NB4 (cell line): ENCODE measurements around the gene KRTAP2-1.

ENCODE experiments used
- CTCF ChIP-seq: IDR thresholded peaks from one replicate; pipeline ENCODE4 v1.5.1; 2012; ENCODE audit warnings: low read depth, low read length
- MYC ChIP-seq: IDR thresholded peaks from 2 replicates; pipeline ENCODE4 v1.6.1; 2011; ENCODE audit warnings: low read depth, low read length
- TF ChIP-seq, protein P1 (sequence below): IDR thresholded peaks from 2 replicates; pipeline ENCODE4 v1.6.1; 2011; ENCODE audit warnings: low read depth, low read length

DNA sequence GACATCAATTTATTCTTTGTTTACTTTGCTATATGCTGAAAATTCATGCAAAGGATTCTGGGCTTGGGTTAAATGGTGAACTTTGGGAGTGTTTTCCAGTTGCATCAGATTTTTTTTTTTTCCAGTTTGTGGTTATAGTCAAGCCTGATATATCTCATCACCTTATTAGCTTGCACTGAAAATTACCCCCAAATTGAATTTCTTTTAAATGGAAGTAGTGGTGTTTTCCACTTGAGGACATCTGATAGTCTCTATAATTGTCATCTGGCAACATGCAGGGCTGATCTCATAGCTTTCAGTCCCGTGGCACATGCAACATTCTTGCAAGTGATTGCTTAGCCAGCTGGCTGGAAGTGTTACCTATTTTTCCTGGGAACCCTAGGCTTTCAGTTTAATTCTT, 33.5 kb downstream of the KRTAP2-1 start:
- TF ChIP-seq CTCF (no peak), MYC (no peak)
- TF ChIP-seq, protein P1, sequence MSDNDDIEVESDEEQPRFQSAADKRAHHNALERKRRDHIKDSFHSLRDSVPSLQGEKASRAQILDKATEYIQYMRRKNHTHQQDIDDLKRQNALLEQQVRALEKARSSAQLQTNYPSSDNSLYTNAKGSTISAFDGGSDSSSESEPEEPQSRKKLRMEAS, result no peak
